K562 (cell line): ENCODE data around the gene PIGT. TPM values are rescaled to one million over a fixed set of nuclear protein-coding genes. Genes with fewer than 3 reads are reported as not detected.
A peak's percentile ranks its signal among the peaks of the same experiment; 100 is the strongest.

Source experiments
- CTBP1 ChIP-seq: fragments of 450-650 bp; IDR thresholded peaks from 2 replicates; pipeline ENCODE4 v1.6.1; 2016; ENCODE audit warnings: borderline replicate concordance
- CTCFL ChIP-seq: IDR thresholded peaks from 2 replicates; pipeline ENCODE4 v1.6.1; 2011; ENCODE audit warnings: borderline replicate concordance, low read depth, mild to moderate bottlenecking, moderate library complexity, low read length; ENCODE audit not compliant: insufficient read depth, poor library complexity, severe bottlenecking
- ELF1 ChIP-seq: fragments of 200-800 bp; sonication (Bioruptor generic); IDR thresholded peaks from 2 replicates; pipeline ENCODE4 v1.6.1; 2016; ENCODE audit warnings: missing genetic modification characterization, missing compliant biosample characterization
- IRF2 ChIP-seq: sonication (generic); formaldehyde crosslinking; IDR thresholded peaks from 2 replicates; pipeline ENCODE4 v1.8.1; 2022; ENCODE audit warnings: mild to moderate bottlenecking, missing genetic modification reagents
- LEF1 ChIP-seq: fragments of 450-650 bp; IDR thresholded peaks from 2 replicates; pipeline ENCODE4 v1.6.1; 2016; ENCODE audit warnings: mild to moderate bottlenecking
- MTF1 ChIP-seq: fragments of 250-450 bp; sonication (Bioruptor Pico); IDR thresholded peaks from 2 replicates; pipeline ENCODE4 v1.9.0; 2021; ENCODE audit warnings: moderate library complexity, mild to moderate bottlenecking, inconsistent platforms, borderline replicate concordance
- SPI1 ChIP-seq: IDR thresholded peaks from 2 replicates; pipeline ENCODE4 v1.6.1; 2011; ENCODE audit warnings: low read depth, low read length, control low read depth, borderline replicate concordance
- TBP ChIP-seq: optimal IDR thresholded peaks from 2 replicates; pipeline ENCODE3; 2011; ENCODE audit warnings: low read depth, low read length, improper control_type of control experiment
- TFAM ChIP-seq: fragments of 250-450 bp; sonication (Bioruptor Pico); conservative IDR thresholded peaks from 2 replicates; pipeline ENCODE4 v1.5.0; 2021; ENCODE audit warnings: mild to moderate bottlenecking, moderate library complexity
- ZNF24 ChIP-seq: fragments of 450-650 bp; IDR thresholded peaks from 2 replicates; pipeline ENCODE4 v1.6.1; 2016
- polyA plus RNA-seq, 8 experiments: library from polyadenylated mRNA; depleted of rRNA in 4 of 8; stranded (reverse) in 5 of 8; unstranded in 3 of 8; fragments of >200 nt; fragmentation: Nextera tagmentation in 2 of 8; fragmentation: Illumina TruSeq in 1 of 8; extraction: Ambion mirVana in 2 of 8; extraction: Trizol in 1 of 8; gene quantifications; 2 replicates each; pipeline versions ENCODE4 v1.2.1 to v1.2.3, GENCODE V29; 2011 to 2014; ENCODE audit warnings: inconsistent platforms in 1 of 8, missing spikeins in 1 of 8
- total RNA-seq, 7 experiments: library from RNA; depleted of rRNA in 6 of 7; stranded (reverse); fragments of >200 nt in 6 of 7; fragmentation: Illumina TruSeq in 2 of 7; extraction: Trizol in 2 of 7; gene quantifications; 2 replicates each; pipeline versions ENCODE4 v1.2.1 to v1.2.3, GENCODE V29; 2011 to 2021; ENCODE audit warnings: low replicate concordance in 1 of 7
- TF ChIP-seq, protein P1 (sequence below), 2 experiments: fragments of 450-650 bp; formaldehyde crosslinking in 1 of 2; IDR thresholded peaks; 2 replicates each; pipeline versions ENCODE4 v1.4.0 to v1.6.1; 2014 to 2020; ENCODE audit warnings: mild to moderate bottlenecking in 2 of 2, borderline replicate concordance in 1 of 2, low read depth in 1 of 2
- TF ChIP-seq, protein P2 (sequence below): sonication (generic); formaldehyde crosslinking; IDR thresholded peaks from 2 replicates; pipeline ENCODE4 v1.8.0; 2022; ENCODE audit warnings: mild to moderate bottlenecking, low read depth, missing genetic modification reagents

Gene PIGT
- total and polyA plus RNA-seq, 9 of the 15 experiments (the other 6 are each of a cell fraction or from before 2014, with no cell fraction given), result 14.6 to 108 (median 46.9) TPM

GRCh38 chr20:45450097-45450818 lies 34.3 kb downstream of the PIGT start (continued):
- TF ChIP-seq, protein P1, sequence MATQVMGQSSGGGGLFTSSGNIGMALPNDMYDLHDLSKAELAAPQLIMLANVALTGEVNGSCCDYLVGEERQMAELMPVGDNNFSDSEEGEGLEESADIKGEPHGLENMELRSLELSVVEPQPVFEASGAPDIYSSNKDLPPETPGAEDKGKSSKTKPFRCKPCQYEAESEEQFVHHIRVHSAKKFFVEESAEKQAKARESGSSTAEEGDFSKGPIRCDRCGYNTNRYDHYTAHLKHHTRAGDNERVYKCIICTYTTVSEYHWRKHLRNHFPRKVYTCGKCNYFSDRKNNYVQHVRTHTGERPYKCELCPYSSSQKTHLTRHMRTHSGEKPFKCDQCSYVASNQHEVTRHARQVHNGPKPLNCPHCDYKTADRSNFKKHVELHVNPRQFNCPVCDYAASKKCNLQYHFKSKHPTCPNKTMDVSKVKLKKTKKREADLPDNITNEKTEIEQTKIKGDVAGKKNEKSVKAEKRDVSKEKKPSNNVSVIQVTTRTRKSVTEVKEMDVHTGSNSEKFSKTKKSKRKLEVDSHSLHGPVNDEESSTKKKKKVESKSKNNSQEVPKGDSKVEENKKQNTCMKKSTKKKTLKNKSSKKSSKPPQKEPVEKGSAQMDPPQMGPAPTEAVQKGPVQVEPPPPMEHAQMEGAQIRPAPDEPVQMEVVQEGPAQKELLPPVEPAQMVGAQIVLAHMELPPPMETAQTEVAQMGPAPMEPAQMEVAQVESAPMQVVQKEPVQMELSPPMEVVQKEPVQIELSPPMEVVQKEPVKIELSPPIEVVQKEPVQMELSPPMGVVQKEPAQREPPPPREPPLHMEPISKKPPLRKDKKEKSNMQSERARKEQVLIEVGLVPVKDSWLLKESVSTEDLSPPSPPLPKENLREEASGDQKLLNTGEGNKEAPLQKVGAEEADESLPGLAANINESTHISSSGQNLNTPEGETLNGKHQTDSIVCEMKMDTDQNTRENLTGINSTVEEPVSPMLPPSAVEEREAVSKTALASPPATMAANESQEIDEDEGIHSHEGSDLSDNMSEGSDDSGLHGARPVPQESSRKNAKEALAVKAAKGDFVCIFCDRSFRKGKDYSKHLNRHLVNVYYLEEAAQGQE (IDR thresholded peaks at IDR 0.05; ENCODE audit: borderline replicate concordance), result peak; percentile 52; the same call in 1 of the 2 replicates
- TF ChIP-seq, protein P1 (CRISPR knock-in tag; IDR thresholded peaks at IDR 0.05; ENCODE audit: low read depth), result no peak
- TF ChIP-seq ZNF24 (peak; percentile 24; the same call in 1 of the 2 replicates), LEF1 (no peak), CTCFL (peak; percentile 63), CTBP1 (peak; percentile 77; the same call in 1 of the 2 replicates), TBP (no peak), TFAM (no peak), SPI1 (peak; percentile 94), IRF2 (CRISPR knock-in tag) (no peak), ELF1 (tag) (peak; percentile 41; the same call in 1 of the 2 replicates), MTF1 (CRISPR knock-in tag) (no peak)
- TF ChIP-seq, protein P2, sequence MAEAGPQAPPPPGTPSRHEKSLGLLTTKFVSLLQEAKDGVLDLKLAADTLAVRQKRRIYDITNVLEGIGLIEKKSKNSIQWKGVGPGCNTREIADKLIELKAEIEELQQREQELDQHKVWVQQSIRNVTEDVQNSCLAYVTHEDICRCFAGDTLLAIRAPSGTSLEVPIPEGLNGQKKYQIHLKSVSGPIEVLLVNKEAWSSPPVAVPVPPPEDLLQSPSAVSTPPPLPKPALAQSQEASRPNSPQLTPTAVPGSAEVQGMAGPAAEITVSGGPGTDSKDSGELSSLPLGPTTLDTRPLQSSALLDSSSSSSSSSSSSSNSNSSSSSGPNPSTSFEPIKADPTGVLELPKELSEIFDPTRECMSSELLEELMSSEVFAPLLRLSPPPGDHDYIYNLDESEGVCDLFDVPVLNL (CRISPR knock-in tag), result no peak
